Fibroblast of lung (primary cell): Measurements from ENCODE around the gene CD36.

Experiments used
- CTCF ChIP-seq, 2 donors: IDR thresholded peaks in 1 of 2; conservative IDR thresholded peaks in 1 of 2; 1 replicate in 1 of 2; 2 replicates in 1 of 2; pipeline ENCODE4 v1.5.1; 2011 to 2012; ENCODE audit warnings: low read length in 2 of 2, control low read depth in 1 of 2, inconsistent platforms in 1 of 2, low read depth in 1 of 2, mild to moderate bottlenecking in 1 of 2
- EZH2 ChIP-seq: IDR thresholded peaks from 2 replicates; pipeline ENCODE4 v1.5.1; 2012; ENCODE audit warnings: low read length, control low read depth, mild to moderate bottlenecking; ENCODE audit errors: missing control alignments

- no peak for TF ChIP-seq CTCF (conservative IDR thresholded peaks at IDR 0.05 in 1 of 2, IDR thresholded peaks at IDR 0.05 in 1 of 2; ENCODE audit: low read depth in 1 of 2, low read length in 2 of 2)
- no peak for TF ChIP-seq EZH2
Measured at GRCh38 chr7:80662252-80662651, 23.8 kb downstream of the CD36 start.
